GM12801 (cell line): ENCODE results near the gene TKT.

Source experiments
- TF ChIP-seq, protein P1 (sequence below): IDR thresholded peaks from one replicate; pipeline ENCODE4 v1.5.1; 2011; ENCODE audit warnings: control low read depth; ENCODE audit not compliant: insufficient read length; ENCODE audit errors: extremely low read depth

The TKT gene

GRCh38 chr3:53191836-53192480 lies 63.9 kb downstream of the TKT start:
- TF ChIP-seq, protein P1, sequence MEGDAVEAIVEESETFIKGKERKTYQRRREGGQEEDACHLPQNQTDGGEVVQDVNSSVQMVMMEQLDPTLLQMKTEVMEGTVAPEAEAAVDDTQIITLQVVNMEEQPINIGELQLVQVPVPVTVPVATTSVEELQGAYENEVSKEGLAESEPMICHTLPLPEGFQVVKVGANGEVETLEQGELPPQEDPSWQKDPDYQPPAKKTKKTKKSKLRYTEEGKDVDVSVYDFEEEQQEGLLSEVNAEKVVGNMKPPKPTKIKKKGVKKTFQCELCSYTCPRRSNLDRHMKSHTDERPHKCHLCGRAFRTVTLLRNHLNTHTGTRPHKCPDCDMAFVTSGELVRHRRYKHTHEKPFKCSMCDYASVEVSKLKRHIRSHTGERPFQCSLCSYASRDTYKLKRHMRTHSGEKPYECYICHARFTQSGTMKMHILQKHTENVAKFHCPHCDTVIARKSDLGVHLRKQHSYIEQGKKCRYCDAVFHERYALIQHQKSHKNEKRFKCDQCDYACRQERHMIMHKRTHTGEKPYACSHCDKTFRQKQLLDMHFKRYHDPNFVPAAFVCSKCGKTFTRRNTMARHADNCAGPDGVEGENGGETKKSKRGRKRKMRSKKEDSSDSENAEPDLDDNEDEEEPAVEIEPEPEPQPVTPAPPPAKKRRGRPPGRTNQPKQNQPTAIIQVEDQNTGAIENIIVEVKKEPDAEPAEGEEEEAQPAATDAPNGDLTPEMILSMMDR, result no peak

- TF ChIP-seq, protein P1, result no peak
Measured at GRCh38 chr3:53190659-53191058, 65.2 kb downstream of the TKT start.

DNA sequence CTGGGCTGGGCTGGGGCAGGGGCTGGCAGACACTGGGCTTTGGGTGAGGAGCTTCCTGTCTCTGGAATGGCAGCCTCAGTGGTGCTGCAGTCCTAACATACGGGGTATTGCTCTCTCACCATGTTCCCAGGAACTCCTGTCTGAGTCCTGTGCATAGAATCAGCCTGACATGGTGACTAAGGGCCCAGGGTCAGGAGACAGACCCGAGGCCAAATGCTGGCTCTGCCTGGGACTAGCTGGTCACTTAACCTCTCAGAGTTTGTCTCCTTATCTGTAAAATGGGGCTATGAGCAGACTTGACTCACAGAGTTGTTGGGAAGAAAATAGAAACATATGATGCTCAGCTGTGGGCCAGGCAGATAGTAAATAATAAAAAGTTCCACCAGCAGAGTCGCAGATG lies 66.5 kb downstream of the TKT start:
- TF ChIP-seq, protein P1, result no peak

DNA sequence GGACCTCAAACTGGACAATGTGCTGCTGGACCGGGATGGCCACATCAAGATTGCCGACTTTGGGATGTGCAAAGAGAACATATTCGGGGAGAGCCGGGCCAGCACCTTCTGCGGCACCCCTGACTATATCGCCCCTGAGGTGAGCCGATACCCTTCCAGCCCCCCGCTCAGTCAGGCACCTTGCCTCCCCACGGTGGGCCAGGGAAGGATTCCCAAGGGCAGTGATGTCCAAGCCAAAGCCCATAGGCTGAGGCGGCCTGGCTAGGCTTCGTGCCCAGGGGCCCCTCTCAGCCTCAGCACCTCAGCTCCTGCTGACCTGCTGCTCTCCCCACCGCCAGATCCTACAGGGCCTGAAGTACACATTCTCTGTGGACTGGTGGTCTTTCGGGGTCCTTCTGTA lies 67.1 kb downstream of the TKT start:
- TF ChIP-seq, protein P1, result no peak

DNA sequence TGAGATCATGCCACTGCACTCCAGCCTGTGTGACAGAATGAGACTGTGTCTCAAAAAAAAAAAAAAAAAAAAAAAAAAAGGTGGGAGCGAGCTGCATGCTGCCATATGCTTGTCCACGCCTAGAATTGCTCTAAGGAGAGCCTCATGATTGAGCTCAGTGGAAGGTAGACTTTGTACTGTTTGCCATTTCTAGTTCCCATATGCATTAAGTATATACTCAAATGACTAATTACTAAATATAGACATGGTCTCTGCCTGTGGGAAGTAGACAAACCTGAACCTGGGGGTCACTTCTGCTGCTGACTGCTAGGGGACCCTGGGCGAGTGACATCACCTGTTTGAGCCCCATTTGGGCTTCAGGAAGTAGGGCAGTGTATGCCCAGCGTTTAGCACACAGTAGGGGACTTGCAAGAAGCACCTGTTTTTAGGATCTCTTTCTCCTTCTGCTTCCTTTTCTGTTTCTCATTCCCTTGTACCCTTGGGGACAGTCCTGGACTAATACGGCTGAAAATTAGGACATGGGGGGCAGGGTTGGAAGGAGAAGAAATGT lies 67.6 kb downstream of the TKT start:
- TF ChIP-seq, protein P1, result no peak

DNA sequence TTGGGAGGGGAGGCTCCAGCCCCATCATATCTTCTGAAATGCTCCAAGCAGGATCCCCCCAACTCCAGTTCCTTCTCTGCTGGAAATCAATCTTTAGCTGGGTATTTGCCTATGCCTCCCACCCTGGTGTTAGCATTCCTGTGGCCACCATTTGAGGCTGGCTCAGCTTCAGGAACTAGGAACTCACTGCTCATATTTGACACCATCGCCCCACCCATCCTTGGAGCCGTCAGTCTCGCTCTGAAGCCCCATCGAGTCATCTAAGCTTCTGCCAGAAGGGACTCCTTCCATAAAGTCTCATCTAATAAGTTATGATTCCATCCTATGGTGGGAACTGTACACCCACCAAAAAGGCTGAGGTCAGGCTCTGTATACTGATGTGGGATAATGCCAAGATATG lies 68.4 kb downstream of the TKT start:
- TF ChIP-seq, protein P1, result no peak

DNA sequence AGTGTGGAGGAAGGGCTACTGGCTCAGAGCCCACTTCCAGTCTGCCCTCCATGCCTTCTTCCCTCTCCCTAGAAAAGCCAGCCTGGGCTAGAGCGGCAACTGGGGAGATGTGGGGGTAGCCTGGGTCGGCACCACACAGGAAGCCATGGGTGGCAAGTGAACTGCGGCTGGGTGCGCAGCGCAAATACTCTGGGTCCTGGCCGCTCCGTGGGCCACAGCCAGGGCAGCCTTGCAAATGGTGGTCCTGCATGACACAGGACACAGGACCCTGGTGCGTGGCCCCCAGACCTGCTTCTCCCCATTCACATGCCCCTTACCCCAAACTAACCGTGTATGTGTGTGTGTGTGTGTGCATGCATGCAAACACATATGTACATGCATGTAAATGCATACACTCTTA lies 69.1 kb downstream of the TKT start:
- TF ChIP-seq, protein P1, result no peak
